ENCODE measurements around the gene CDK6. TPM values are rescaled to one million over a fixed set of nuclear protein-coding genes. Genes with fewer than 3 reads are reported as not detected.

The CDK6 gene
- total RNA-seq, 1 experiment from 2014 or later, result 10.5 TPM

DNA sequence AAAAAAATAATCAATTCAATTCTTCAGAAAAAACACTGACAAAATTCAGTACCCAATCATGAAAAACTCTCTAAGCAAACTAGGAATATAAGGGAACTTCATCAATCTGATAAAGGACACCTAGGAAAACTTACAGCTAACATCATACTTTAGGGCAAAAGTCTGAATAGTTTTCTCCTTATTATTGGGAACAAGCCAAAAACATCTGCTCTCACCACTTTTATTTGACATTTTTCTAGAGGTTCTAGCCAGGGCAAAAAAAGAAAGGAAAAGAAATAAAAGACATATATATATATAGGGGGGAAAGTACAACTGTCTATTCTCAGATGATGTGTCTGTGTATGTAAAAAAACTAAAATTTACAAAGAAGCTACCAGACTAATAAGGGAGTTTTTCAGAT is 19.0 kb downstream of the CDK6 start:
- Histone ChIP-seq H3K36me3 (ENCODE audit: insufficient read depth, low read length, poor library complexity, severe bottlenecking) (no peaks in the 10 kb centered on the region), H3K27ac (ENCODE audit: low read depth, low read length, poor library complexity, severe bottlenecking) (no peak overlapping the region), H3K27me3 (replicated peaks; ENCODE audit: insufficient read depth, low read depth, low read length, poor library complexity) (no peaks in the 10 kb centered on the region), H3K4me1 (ENCODE audit: insufficient read depth, low read length, poor library complexity, severe bottlenecking) (peaks cover 4% of the 10 kb centered on the region), H3K4me3 (ENCODE audit: low read depth, low read length, poor library complexity, severe bottlenecking) (no peak overlapping the region), H3K9me3 (ENCODE audit: low read depth, low read length, poor library complexity, severe bottlenecking) (peaks cover 12% of the 10 kb centered on the region)
- ChIA-PET CTCF (no interaction called here), POLR2A (ENCODE audit: low non-redundant PET) (no interaction called here)
- no peak for DNase-seq (ENCODE audit: low spot score)
- intact Hi-C loops (cut with micrococcal nuclease; ENCODE audit: unreplicated experiment), result no loop called here
- no TSS peak for BruUV-seq (replicated peaks)
- TF ChIP-seq EZH2 (IDR thresholded peaks at IDR 0.05; ENCODE audit: borderline replicate concordance, low read depth, low read length, poor library complexity, severe bottlenecking), result no peak
- TF ChIP-seq, protein P1, sequence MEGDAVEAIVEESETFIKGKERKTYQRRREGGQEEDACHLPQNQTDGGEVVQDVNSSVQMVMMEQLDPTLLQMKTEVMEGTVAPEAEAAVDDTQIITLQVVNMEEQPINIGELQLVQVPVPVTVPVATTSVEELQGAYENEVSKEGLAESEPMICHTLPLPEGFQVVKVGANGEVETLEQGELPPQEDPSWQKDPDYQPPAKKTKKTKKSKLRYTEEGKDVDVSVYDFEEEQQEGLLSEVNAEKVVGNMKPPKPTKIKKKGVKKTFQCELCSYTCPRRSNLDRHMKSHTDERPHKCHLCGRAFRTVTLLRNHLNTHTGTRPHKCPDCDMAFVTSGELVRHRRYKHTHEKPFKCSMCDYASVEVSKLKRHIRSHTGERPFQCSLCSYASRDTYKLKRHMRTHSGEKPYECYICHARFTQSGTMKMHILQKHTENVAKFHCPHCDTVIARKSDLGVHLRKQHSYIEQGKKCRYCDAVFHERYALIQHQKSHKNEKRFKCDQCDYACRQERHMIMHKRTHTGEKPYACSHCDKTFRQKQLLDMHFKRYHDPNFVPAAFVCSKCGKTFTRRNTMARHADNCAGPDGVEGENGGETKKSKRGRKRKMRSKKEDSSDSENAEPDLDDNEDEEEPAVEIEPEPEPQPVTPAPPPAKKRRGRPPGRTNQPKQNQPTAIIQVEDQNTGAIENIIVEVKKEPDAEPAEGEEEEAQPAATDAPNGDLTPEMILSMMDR (conservative IDR thresholded peaks at IDR 0.05; ENCODE audit: low read depth, low read length), result no peak

DNA sequence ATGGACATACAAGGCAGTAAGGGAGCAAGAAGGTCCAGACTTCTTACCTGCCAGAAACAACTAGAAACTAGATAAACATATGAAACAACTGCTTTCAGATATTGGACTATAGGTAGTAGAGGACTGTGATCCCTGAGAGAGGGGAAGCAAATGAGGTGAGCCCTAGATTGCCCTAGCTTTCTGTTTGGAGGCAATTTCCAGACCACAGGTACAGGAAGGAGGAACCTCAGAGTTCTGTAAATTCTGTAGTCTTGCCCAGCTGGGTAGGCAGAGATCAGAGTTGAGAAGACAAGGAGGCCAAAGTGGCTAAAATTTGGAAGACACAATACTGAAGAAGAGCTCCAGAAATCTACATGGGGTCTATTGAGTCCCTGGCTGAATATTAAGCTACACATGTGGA is 21.0 kb downstream of the CDK6 start:
- Histone ChIP-seq H3K4me1 (ENCODE audit: insufficient read depth, low read length, poor library complexity, severe bottlenecking) (peaks cover 5% of the 10 kb centered on the region), H3K36me3 (ENCODE audit: insufficient read depth, low read length, poor library complexity, severe bottlenecking) (no peaks in the 10 kb centered on the region), H3K27me3 (replicated peaks; ENCODE audit: insufficient read depth, low read depth, low read length, poor library complexity) (no peaks in the 10 kb centered on the region), H3K27ac (ENCODE audit: low read depth, low read length, poor library complexity, severe bottlenecking) (no peak overlapping the region), H3K4me3 (ENCODE audit: low read depth, low read length, poor library complexity, severe bottlenecking) (no peak overlapping the region), H3K9me3 (ENCODE audit: low read depth, low read length, poor library complexity, severe bottlenecking) (peaks cover 12% of the 10 kb centered on the region)
- ChIA-PET CTCF (no interaction called here), POLR2A (ENCODE audit: low non-redundant PET) (no interaction called here)
- TF ChIP-seq, protein P1 (conservative IDR thresholded peaks at IDR 0.05; ENCODE audit: low read depth, low read length), result no peak
- TF ChIP-seq EZH2 (IDR thresholded peaks at IDR 0.05; ENCODE audit: borderline replicate concordance, low read depth, low read length, poor library complexity, severe bottlenecking), result no peak
- no TSS peak for BruUV-seq (replicated peaks)
- intact Hi-C loops (cut with micrococcal nuclease; ENCODE audit: unreplicated experiment), result no loop called here
- DNase-seq (ENCODE audit: low spot score), result no peak

DNA sequence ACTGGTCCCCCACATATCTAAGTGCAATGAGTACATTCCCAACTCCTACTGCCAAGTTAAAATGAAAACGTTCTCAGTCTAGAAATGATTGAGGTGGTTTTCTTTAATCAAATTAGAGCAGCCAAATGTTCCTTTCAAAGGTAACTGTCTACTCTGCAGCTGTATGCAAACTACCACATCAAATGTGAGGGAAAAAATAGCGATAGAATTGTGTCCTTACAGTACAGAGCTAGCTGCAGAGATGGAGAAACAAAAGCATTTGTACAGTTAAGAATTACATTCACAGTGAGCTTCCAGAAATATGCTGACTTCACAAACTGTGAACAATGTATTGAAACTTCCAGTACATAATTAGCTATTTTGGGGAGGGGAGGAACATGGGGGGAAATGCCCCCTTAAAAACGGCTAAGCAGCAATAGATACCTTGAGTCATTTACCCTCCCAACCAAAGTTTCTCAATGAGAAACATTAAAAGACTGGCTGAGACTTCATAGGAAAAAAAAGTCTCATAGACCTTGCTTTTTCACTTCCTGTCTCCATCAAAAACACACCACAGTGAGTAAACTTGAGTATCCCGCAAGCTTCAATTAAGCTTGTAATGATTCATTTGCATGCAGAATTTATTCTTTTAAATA is 22.9 kb downstream of the CDK6 start:
- intact Hi-C loops (cut with micrococcal nuclease; ENCODE audit: unreplicated experiment), result no loop called here
- Histone ChIP-seq H3K27ac (ENCODE audit: low read depth, low read length, poor library complexity, severe bottlenecking) (peak overlapping the region; percentile 9), H3K9me3 (ENCODE audit: low read depth, low read length, poor library complexity, severe bottlenecking) (peaks cover 12% of the 10 kb centered on the region), H3K4me3 (ENCODE audit: low read depth, low read length, poor library complexity, severe bottlenecking) (no peak overlapping the region), H3K36me3 (ENCODE audit: insufficient read depth, low read length, poor library complexity, severe bottlenecking) (no peaks in the 10 kb centered on the region), H3K27me3 (replicated peaks; ENCODE audit: insufficient read depth, low read depth, low read length, poor library complexity) (no peaks in the 10 kb centered on the region), H3K4me1 (ENCODE audit: insufficient read depth, low read length, poor library complexity, severe bottlenecking) (peaks cover 18% of the 10 kb centered on the region)
- CTCF ChIA-PET, result interaction anchor here (1.0 kb wide), 1 partner anchor 19 kb away, joined by 3 read pairs; no protein-coding TSS in a partner anchor
- no peak for TF ChIP-seq EZH2 (IDR thresholded peaks at IDR 0.05; ENCODE audit: borderline replicate concordance, low read depth, low read length, poor library complexity, severe bottlenecking)
- TF ChIP-seq, protein P1 (conservative IDR thresholded peaks at IDR 0.05; ENCODE audit: low read depth, low read length), result no peak
- POLR2A ChIA-PET (ENCODE audit: low non-redundant PET), result no interaction called here
- no TSS peak for BruUV-seq (replicated peaks)
- no peak for DNase-seq (ENCODE audit: low spot score)

Measured in A673 (cell line).